Measurements from ENCODE around the gene KDM2A. TPM values are rescaled to one million over a fixed set of nuclear protein-coding genes. Genes with fewer than 3 reads are reported as not detected.
A peak's percentile ranks its signal among the peaks of the same experiment; 100 is the strongest.

KDM2A gene
- total RNA-seq, 2 donors from 2014 or later: 40.1 to 130 TPM

DNA sequence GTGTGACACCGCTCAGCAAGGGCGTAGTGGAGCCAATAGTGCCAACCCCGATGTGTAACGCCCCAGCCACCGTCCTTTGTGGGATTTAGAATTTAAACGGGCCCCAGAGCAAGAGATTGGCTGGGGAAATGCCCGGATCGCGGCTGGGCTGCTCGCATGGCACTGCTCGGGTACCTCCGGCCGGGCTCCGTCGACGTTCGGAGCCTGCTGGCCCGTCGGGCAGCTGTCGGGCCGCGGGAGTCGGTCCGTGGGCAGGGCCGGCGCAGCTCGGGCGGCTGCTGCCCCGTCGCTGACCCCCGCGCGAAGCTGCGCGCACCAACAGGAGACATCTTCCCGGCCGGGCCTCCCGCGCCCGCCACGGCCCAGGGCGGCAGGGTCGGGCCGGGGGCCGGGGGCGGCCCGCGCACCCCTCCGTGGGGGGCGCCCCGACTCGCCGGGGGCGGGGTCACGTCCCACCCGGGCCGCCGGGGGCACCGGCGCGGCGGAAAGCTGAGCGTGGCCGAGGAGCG, 1.3 kb upstream of the KDM2A start:
- H3K9me3 ChIP-seq: no peaks in the 10 kb centered on the region
- peaks cover 11 to 18% of the 10 kb centered on the region in 2 donors for H3K4me1 ChIP-seq (ENCODE audit: control insufficient read depth in 1 of 2, low read depth in 2 of 2)
- no peaks in the 10 kb centered on the region for H3K27me3 ChIP-seq (replicated peaks; ENCODE audit: insufficient read depth)
- H3K36me3 ChIP-seq: no peaks in the 10 kb centered on the region
- DNase-seq (ENCODE audit: low spot score): no peak
- H3K4me3 ChIP-seq: peak overlapping the region; percentile 69
- H3K27ac ChIP-seq: peak overlapping the region; percentile 83 to 93
- TF ChIP-seq, protein P1, sequence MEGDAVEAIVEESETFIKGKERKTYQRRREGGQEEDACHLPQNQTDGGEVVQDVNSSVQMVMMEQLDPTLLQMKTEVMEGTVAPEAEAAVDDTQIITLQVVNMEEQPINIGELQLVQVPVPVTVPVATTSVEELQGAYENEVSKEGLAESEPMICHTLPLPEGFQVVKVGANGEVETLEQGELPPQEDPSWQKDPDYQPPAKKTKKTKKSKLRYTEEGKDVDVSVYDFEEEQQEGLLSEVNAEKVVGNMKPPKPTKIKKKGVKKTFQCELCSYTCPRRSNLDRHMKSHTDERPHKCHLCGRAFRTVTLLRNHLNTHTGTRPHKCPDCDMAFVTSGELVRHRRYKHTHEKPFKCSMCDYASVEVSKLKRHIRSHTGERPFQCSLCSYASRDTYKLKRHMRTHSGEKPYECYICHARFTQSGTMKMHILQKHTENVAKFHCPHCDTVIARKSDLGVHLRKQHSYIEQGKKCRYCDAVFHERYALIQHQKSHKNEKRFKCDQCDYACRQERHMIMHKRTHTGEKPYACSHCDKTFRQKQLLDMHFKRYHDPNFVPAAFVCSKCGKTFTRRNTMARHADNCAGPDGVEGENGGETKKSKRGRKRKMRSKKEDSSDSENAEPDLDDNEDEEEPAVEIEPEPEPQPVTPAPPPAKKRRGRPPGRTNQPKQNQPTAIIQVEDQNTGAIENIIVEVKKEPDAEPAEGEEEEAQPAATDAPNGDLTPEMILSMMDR (IDR thresholded peaks at IDR 0.05): no peak
- ATAC-seq (ENCODE audit: insufficient number of reproducible peaks, low FRiP score, low read depth): no peak

DNA sequence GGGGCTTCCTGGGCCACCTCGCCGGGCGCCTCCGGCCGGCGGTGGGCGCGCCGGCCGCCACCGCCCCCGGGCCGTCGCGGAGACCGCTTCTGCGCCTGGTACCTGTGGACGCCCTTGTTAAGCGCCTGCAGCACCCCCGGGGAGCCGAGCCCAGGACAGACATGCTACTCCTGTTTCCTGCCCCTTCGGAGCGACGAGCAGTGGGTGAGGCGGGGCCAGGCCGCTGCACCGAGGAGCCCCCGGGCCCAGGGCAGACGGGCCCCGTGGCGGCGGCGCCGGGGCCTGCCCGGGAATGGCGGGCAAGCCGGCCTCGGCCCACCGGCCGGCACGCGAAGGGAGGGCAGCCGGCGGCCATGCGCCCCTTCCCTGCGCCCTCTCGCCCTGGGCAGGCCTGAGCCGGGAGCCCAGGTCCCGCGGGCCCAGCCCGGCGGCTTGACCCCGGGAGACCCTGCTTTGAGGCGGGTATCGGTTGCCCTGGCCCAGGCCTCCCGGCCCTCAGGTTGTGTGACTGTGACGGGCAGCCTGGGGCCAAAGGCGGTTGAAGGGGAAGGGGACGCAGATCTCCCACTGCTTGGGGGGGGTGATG, 789 bp upstream of the KDM2A start:
- Histone ChIP-seq H3K4me1 (ENCODE audit: control insufficient read depth in 1 of 2, low read depth in 2 of 2) (peaks cover 14 to 23% of the 10 kb centered on the region in 2 donors), H3K27ac (peak overlapping the region; percentile 83 to 93), H3K27me3 (replicated peaks; ENCODE audit: insufficient read depth) (no peaks in the 10 kb centered on the region), H3K9me3 (no peaks in the 10 kb centered on the region), H3K36me3 (no peaks in the 10 kb centered on the region), H3K4me3 (peak overlapping the region; percentile 69)
- DNase-seq (ENCODE audit: low spot score) (no peak), ATAC-seq (ENCODE audit: insufficient number of reproducible peaks, low FRiP score, low read depth) (no peak)
- TF ChIP-seq, protein P1 (IDR thresholded peaks at IDR 0.05): no peak

DNA sequence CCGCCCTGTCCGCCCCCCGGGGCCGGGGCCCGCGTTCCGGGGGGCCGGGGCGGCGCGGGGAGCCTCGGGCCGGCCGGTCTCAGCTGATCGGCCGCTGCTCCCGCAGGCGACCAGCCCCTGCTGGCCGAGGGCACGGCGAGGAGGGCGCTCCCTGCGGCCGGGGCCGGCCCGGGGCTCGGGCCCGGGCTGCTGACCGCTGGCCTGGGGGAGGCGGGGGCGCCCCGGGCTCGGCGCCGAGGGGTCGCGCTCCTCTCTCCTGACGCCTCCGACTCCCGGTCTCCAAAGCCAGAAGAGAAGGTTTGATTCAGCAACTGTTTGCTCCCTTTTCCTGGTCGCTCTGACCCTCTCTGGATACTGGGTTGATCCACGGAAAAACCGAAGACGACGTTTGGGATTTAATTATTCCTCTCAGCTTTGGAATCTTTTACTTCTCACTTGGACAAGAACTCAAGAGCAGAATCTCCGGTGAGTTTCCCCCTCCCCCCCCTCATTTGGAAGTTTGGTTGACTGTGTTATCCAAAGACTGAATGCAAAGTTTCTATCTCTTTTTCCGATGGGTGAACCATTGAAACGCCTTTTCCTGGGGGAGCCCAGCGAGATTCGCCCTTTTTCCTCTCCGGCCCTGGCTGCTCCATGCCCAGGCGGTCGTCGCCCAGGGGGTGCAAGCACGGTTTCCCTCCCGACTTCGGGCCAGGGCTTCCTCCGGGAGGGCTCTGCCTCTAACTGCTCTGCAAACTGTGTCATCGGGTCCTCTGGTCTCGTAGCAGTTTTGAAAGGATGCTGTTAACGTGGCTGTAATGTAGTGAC, 725 bp downstream of the KDM2A start:
- DNase-seq (ENCODE audit: low spot score): no peak
- no peaks in the 10 kb centered on the region for H3K36me3 ChIP-seq
- peak; percentile 11 for ATAC-seq (ENCODE audit: insufficient number of reproducible peaks, low FRiP score, low read depth)
- no peaks in the 10 kb centered on the region for H3K9me3 ChIP-seq
- no peaks in the 10 kb centered on the region for H3K27me3 ChIP-seq (replicated peaks; ENCODE audit: insufficient read depth)
- TF ChIP-seq, protein P1 (IDR thresholded peaks at IDR 0.05): no peak
- H3K4me3 ChIP-seq: peak overlapping the region; percentile 94
- peak overlapping the region; percentile 91 to 93 for H3K27ac ChIP-seq
- peaks cover 21 to 38% of the 10 kb centered on the region in 2 donors for H3K4me1 ChIP-seq (ENCODE audit: control insufficient read depth in 1 of 2, low read depth in 2 of 2)

DNA sequence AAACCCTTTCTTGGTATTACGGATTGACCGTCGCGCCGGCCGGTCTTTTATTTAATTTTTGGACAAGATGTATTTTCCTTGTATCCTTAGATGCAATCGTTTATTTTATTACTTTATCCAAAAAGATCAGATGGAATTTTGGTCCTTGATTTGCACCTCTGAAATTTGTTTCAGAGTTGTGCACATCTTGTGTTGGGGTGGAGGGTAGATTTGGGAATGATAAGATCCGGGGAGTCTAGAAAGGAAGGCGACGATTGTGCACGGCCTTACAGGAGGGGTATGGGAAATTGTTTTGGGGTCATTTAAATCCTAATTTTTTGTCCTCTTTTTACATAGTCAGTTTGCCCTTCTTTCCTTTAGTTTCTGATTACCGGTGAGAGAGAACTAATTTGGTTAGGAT, 1.4 kb downstream of the KDM2A start:
- Histone ChIP-seq H3K36me3 (peaks cover 4% of the 10 kb centered on the region), H3K4me3 (peak overlapping the region; percentile 94), H3K27me3 (replicated peaks; ENCODE audit: insufficient read depth) (no peaks in the 10 kb centered on the region), H3K27ac (peak overlapping the region; percentile 53 to 93), H3K9me3 (no peaks in the 10 kb centered on the region), H3K4me1 (ENCODE audit: control insufficient read depth in 1 of 2, low read depth in 2 of 2) (peaks cover 21 to 39% of the 10 kb centered on the region in 2 donors)
- ATAC-seq (ENCODE audit: insufficient number of reproducible peaks, low FRiP score, low read depth): no peak
- TF ChIP-seq, protein P1 (IDR thresholded peaks at IDR 0.05): no peak
- DNase-seq (ENCODE audit: low spot score): no peak
